IPS DF 4.7 (cell line): Measurements from ENCODE around the gene ABCC1.
"Not testable (repeated sequence)": the region's sequence is repeated elsewhere in the genome, so short reads cannot be mapped to it uniquely, and the experiment has no call there.

Experiments
- DNase-seq: peaks from one replicate; pipeline ENCODE4 v3.0.0-alpha.2; 2013; ENCODE audit warnings: low spot score; ENCODE audit errors: extremely low read depth

ABCC1 gene

DNA sequence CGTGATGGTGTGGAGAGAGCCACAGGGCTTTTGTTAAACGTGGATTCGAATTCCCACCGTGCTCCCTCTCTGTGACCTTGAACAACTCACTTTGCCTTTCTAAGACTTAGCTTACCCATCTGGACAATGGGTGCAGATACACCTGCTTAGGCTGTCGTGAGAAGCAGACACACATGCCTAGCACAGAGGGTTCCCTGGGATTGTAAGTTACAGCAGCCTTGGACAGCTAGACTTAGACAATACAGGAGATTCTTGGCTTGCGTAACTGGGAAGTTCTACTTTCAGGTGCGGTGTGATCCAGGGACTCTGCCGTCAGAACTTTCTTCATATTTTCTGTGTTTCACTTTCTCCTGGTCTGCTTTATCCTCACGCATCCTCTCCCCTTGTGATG, 127.0 kb downstream of the ABCC1 start:
- DNase-seq = no peak

DNA sequence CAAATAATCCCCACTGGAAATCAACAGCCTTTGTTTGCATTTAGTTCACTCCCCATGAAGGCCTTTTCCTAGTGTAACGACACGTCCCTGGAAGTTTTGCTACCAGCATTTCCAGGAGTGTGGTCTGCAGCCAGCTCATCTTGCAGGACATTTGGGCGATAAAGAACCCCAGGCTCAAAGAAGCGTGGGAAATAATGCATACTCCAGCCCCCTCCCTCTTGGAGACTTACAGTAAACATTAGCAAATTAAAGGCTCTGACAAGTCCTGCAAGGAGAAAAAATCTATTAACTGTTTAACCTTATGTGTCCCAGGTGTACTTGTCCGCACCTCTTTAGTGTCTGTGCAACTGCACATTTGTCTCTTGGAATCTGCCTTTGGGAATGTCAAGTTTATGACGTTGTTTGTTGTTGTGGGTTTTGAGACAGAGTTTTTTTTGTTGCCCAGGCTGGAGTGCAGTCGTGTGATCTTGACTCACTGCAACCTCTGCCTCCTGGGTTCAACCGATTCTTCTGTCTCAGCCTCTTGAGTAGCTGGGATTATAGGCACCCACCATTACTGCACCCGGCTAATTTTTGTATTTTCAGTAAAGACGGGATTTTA, 131.1 kb downstream of the ABCC1 start:
- DNase-seq = no peak

DNA sequence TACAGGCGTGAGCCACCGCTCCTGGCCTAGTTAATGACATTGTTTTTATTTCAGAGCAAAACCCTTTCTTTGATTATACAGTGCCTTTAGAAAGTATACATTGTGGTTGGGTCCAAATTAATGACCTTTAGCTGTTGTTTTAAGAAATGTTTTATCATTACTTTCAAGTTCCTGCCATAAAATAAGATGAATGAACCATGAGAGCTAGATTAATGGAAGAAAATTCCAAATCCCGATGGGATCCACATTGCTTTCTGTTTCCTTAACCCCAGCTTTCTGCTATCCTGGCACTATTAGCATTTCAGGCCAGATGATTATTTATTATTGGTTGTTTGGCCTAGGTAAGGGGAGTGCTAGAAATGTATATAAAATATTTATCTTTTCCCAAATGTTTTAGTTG, 131.7 kb downstream of the ABCC1 start:
- DNase-seq = no peak

DNA sequence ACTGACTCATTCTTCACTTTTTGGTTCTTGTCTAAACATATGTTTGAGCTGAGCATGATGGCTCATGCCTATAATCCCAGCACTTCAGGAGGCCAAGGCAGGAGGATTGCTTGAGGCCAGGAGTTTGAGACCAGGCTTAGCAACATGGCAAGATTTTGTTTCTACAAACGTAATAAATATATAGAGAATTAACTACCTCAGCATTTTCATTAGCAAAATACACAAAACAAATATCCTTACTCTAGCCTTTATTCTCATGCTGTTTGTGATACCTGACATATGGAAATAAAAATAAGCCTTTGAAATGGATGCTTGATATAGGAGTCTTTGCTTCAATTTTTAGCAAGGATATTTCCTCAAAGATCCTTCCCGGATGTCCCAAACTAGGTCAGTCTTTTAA, 132.8 kb downstream of the ABCC1 start:
- no peak for DNase-seq

DNA sequence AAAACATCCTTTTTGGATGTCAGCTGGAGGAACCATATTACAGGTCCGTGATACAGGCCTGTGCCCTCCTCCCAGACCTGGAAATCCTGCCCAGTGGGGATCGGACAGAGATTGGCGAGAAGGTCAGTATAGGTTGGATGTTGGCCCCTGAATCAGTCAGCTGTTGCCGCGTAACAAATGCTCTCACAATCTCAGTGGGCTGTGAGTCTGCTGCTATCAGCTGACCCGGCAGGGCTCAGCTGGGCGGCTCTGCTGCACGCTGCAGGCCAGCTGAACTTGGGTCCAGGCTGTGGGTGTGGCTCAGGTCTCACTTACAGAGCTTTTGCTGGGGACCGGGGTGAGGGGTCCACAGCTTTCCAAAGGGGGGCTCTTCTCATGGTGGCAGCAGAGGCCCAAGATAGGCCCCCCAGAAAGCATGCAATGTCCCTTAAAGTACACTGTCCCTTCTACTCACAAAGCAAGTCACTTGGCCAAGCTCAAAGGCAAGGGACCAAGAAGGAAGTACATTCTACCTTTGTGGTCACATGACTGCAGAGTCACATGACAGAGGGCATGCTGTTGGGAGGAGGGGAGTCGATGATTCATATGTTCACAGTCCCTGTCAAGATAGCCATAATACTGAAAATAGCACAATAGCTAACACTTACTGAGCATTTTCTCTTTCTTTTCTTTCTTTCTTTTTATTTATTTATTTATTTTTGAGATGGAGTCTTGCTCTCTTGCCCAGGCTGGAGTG, 134.2 kb downstream of the ABCC1 start:
- DNase-seq = no peak

DNA sequence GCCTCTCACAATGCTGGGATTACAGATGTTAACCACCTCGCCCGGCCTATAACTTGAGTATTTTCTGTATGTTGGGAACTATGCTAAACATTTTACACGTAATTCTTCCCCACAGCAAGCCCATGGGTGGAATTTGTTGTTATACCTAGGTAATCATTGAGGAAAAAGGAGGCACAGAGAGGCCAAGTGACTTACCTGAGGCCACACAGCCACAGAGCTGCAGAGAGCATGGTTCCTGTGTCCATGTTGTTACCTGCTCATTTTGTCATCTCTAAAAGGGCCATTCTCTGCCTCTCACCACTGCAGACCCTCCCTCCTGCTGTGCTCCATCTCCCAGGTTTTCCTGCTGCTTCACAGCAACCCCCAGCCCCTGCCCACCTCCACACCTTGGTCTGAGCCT, 135.5 kb downstream of the ABCC1 start:
- no peak for DNase-seq

DNA sequence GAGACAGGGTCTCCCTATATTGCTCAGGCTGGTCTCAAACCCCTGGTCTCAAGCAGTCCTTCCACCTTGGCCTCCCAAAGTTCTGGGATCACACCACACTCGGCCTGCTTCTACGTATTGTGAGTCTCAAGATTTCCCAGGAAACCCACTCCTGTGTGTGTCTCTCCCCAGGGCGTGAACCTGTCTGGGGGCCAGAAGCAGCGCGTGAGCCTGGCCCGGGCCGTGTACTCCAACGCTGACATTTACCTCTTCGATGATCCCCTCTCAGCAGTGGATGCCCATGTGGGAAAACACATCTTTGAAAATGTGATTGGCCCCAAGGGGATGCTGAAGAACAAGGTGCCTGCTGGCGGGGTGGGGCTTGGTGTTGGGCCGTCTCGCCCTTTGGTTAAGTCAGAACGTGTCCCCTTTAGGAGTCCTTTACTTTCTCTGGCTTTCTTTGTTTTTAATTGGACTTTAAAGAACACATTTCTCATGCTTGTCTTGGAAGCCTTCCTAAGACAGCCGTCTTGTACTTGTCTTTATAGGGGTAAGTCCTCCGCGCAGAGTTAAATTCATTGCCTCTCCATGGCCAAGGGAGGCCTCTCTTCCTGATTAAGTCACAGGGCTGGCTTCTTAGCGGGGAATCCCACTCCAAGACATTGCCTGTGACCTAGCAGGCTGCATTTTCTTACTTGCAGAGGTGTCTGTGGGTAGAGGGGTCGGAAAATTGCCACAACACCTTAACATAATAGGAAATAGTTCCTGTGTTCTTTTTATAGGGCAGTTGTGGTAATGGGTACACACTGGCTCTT, 137.4 kb downstream of the ABCC1 start:
- DNase-seq = no peak

DNA sequence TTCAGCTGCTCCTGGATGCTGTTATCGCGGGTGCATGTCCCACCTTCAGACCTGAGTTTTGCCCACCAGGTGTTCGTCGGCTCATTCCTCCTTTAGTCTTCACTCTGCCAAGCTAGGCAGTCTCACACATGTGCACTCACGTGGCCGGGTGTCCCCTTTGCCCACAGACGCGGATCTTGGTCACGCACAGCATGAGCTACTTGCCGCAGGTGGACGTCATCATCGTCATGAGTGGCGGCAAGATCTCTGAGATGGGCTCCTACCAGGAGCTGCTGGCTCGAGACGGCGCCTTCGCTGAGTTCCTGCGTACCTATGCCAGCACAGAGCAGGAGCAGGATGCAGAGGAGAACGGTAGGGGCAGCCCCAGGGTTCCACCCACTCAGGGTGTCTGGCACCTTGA, 140.8 kb downstream of the ABCC1 start:
- DNase-seq = no peak

DNA sequence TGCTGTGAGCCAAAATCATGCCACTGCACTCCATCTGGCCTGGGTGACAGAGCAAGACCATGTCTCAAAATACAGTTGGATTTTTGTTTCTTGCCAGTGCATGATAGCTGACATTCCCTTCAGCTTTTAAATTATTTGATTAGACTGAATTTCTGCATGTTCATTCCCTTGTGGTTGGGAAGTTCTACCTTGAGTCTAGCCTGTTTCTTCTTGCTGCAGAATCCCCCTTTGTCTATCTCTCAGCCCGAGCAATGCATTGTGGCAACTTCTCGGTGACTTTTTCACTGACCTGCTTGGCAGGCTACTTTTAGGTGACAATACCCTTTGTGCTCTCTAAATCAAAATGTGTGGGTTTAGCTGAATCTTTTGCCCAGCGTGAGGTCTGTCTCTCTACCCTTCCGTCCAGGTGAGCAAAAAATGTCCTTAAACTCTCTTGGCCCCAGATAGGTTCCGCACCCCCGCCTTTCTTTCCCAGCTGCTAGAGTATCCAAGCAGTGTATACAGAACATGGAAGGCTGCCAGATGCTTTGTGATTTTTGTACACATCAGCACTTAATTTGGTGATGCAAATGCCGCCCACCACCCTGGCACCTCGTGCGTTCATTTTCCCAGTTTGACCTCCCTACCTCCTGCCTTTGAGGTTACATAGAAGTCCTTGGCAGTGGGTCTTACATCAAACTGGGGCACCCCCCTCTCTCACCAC, 143.7 kb downstream of the ABCC1 start:
- DNase-seq = no peak

DNA sequence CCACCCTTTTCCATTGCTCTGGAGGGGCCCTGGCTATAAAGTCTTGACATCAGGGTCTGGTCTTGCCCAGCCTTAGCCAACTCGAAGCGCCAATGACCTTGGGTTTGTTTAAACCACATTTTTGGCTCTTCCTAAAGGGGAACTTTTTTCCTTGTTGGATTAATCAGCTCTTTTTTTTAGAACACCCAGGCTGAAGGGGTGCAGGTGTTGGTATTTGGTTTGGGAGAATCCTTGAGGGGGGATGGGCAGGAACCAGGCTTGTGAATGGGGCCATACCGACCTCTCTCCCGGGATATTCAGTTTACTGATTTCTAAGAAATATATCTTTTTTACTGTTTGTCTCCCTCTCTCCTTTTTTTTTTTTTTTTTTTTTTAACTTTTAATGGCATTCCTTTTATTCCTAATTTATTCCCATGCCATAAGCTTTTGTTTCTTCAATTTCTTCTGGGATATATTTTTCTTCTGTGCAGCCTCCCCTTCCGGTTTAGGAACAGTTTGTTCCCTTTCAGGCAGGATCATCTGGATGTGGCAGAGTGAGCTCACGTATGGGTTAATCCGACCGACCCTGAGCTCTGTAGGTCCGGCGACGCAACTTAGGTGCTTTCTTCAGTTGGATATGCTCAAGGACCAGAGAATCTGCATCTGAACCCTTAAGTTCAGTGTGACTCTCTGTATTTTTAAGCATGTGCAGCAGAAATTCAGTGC, 144.4 kb downstream of the ABCC1 start:
- DNase-seq = no peak

DNA sequence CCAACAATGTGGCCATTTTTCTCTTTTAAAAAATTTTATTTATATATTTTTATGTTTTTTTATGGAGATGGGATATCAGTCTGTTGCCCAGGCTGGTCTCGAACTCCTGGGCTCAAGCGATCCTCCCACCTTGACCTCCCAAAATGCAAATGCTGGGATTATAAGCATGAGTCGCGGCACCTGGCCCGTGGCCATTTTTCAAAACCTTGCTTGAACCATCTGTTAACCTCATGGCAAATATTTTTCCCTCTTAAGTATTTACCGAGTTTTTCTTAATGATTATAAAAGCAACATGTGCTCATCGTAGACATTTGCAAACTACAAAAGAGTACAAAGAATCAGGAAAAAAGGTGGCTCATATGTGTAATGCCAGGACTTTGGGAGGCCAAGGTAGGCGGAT, 146.2 kb downstream of the ABCC1 start:
- DNase-seq = no peak

DNA sequence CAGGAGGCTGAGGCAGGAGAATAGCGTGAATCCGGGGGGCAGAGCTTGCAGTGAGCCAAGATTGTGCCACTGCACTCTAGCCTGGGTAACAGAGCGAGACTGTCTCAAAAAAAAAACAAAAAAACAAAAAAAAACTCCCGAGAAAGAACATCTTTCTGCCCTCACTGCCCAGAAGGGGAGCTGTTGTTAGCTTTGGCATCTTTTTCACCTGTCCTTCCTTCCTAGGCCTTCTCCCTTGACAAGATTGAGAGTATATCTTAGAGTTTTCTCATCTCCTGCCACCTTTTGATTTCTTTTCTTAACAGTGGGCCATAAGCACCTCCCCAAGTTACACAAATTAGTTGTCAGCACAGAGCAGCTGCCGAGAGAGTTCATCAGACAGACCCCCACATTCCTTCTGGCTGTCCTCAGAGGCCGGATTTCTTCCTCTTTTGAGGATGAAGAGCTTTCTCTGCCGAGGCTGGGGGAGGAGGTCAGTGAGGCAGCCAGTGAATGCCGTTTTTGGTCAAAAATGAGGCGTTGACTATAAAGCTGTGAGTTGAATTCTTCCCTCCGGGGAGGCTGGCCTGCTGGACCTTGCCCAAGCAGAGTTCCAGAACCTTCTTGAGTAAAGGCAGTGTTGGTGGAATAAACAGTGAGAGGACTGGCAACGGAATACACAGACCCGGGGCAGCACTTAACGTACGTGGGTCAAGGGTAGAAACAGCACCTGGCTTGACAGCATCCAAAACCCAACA, 146.9 kb downstream of the ABCC1 start:
- DNase-seq = no peak

DNA sequence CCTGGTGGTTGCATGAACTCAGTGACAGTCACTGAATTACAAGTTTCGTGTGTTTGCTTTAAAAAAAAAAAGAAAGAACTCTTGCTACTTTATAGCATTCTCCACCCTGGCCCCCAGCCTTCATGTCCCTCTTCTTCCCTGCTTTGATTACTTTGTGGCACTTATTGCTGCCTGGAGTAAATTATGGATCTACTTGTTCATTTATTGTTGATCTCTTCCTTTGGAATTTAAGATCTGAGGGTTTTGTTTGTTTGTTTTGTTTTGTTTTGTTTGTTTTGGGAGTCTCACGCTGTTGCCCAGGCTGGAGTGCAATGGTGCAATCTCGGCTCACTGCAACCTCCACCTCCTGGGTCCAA, 147.4 kb downstream of the ABCC1 start:
- DNase-seq = no peak

DNA sequence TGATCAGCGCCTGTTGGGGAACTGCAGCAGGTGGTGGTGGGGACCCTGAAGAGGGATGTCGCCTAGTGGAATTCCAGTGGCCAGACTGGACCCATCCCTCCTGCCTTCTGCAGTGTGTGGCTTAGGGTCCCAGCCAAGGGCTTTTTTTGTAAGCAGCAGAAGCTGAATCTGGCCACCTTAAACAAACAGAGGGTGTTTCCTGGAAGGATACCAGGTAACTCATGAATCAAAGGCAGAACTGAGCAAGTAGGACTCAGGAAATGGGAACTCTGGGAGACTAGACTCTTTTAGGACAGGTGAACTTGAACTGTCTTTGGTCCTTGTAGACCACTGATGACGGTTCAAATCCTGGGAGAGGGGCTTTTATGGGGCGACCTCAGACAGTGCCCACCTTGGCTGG, 149.9 kb downstream of the ABCC1 start:
- no peak for DNase-seq

DNA sequence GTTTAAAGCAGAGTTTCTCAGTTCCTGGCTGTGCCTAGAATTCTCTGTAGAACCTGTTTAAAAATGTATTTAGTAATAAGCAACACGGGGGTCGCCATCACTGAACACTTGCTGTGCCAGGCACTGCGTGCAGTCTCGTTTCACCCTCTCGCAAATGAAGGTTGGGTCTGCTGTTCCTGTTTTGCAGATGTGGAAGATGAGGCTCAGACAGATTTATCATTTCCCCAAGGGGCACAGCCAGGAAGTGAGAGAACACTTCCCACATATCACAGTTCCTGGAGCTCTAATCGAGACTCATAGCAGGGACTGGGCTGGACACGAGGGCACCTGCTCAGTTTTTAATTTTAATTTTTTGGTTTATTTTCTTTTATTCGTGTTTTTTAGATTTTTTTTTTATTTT, 151.2 kb downstream of the ABCC1 start:
- no peak for DNase-seq

DNA sequence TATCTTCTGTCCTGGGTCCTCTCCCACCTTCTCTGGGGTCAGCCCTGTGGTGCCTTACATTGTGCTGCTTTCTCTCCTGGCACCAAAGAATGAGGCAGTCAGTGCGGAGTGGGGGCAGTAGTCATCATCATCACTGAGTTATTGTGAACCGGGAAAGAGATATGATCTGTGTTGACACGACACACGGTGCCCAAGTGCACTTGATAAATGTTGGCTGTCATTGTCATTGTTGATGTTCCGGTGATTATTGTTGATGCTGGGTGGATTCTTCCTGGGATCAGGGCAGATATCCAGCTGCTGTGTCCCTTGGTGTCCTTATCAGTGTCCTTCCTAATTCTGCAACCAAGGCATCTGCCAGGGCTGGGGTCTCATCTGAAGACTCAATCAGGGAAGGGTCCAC, 152.2 kb downstream of the ABCC1 start:
- no peak for DNase-seq

DNA sequence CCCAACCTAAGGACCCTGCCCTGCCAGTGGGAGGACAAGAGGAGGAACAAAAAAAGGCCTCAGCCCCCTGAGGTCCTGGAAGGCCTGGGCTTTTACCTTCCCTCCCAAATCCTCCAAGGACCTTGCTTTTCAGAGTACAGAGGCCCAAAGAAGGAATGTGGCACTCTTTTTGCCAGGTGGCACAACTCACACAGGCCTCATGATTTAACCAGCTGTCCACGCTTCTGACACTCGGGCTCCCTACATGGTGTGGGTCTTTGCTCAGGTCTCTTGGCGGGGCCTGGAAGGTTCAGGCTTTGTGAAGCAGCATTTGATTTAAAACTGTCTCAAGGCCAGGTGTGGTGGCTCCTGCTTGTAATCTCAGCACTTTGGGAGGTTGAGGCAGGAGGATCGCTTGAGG, 153.3 kb downstream of the ABCC1 start:
- no peak for DNase-seq

DNA sequence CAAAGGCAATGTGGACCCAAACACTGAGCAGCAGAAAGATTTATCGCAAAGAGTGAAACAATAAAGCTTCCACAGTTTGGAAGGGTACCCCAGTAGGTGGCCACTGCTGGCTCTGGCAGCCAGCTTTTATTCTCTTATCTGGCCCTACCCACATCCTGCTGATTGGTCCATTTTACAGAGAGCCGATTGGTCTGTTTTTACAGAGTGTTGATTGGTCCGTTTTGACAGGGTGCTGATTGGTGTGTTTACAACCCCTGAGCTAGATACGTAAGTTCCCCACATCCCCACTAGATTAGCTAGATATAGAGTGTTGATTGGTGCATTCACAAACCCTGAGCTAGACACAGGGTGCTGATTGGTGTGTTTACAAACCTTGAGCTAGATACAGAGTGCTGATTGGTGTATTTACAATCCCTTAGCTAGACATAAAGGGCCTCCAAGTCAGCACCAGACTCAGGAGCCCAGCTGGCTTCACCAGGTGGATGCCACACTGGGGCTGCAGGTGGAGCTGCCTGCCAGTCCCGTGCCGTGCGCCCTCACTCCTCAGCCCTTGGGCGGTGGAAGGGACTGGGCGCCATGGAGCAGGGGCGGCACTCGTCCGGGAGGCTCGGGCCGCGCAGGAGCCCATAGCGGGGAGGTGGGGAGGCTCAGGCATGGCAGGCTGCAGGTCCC, 154.9 kb downstream of the ABCC1 start:
- not testable (repeated sequence) for DNase-seq

DNA sequence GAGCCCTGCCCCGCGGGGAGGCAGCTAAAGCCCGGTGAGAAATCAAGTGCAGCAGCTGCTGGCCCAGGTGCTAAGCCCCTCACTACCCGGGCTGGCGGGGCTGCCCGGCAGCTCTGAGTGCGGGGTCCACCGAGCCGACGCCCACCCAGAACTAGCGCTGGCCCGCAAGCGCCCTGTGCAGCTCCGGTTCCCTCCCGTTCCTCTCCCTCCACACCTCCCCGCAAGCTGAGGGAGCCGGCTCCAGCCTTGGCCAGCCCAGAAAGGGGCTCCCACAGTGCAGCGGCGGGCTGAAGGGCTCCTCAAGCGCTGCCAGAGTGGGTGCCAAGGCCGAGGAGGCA, 155.4 kb downstream of the ABCC1 start:
- not testable (repeated sequence) for DNase-seq

DNA sequence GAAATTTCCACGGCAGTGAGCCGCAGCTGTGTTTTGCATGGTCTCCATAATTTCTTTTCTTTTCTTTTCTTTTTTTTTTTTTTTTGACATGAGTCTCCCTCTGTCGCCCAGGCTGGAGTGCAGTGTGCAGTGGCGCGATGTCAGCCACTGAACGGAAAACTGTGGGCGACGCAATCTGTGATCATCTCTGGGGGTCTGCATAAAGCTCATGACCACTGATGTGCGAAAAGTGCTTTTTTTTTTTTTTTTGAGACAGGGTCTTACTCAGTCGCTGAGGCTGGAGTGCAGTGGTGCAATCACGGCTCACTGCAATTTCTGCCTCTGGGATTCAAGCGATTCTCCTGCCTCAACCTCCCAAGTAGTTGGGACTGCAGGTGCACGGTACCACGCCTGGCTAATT, 156.2 kb downstream of the ABCC1 start:
- no peak for DNase-seq
